Chondrocyte (in vitro differentiated cells): ENCODE results near the gene PRTG. TPM values are rescaled to one million over a fixed set of nuclear protein-coding genes. Genes with fewer than 3 reads are reported as not detected.

Experiments used
- DNase-seq: peaks from one replicate; pipeline ENCODE4 v3.0.0; 2021; ENCODE audit warnings: mixed read lengths, low spot score
- H3K27ac Mint-ChIP-seq: one replicate; pipeline ENCODE4 v1.8.0; 2021; ENCODE audit warnings: mild to moderate bottlenecking, moderate library complexity, mixed read lengths; ENCODE audit not compliant: unreplicated experiment
- H3K27me3 Mint-ChIP-seq: 2 replicates; pipeline ENCODE4 v1.8.0; 2021; ENCODE audit warnings: low read depth, mixed read lengths
- H3K36me3 Mint-ChIP-seq: 2 replicates; pipeline ENCODE4 v1.8.0; 2021; ENCODE audit warnings: low read depth, mixed read lengths
- H3K4me1 Mint-ChIP-seq: 2 replicates; pipeline ENCODE4 v1.8.0; 2021; ENCODE audit warnings: low read depth, mild to moderate bottlenecking, mixed read lengths
- H3K4me3 Mint-ChIP-seq: one replicate; pipeline ENCODE4 v1.8.0; 2021; ENCODE audit warnings: mild to moderate bottlenecking, moderate library complexity, mixed read lengths; ENCODE audit not compliant: unreplicated experiment
- H3K9me3 Mint-ChIP-seq: 2 replicates; pipeline ENCODE4 v1.8.0; 2021; ENCODE audit warnings: low read depth, mixed read lengths
- CTCF ChIP-seq: fragments of 200-600 bp; sonication (generic); IDR thresholded peaks from 2 replicates; pipeline ENCODE4 v1.5.0; 2021; ENCODE audit warnings: antibody characterized with exemption, mild to moderate bottlenecking, moderate library complexity
- total RNA-seq: library from RNA; stranded (reverse); gene quantifications from 3 replicates; pipeline ENCODE4 v1.2.1, GENCODE V29; 2021

PRTG gene
- total RNA-seq, 1 donor from 2014 or later: 3.1 TPM

- peak; percentile 83 for TF ChIP-seq CTCF
- Mint-ChIP-seq H3K27me3 (no peaks in the 10 kb centered on the region), H3K27ac (no peak overlapping the region), H3K4me1 (no peaks in the 10 kb centered on the region), H3K36me3 (no peaks in the 10 kb centered on the region), H3K4me3 (no peak overlapping the region), H3K9me3 (no peaks in the 10 kb centered on the region)
- DNase-seq: no peak
Observed at GRCh38 chr15:55774113-55774970, 31.4 kb upstream of the PRTG start.

GRCh38 chr15:55770806-55771205 is 27.9 kb upstream of the PRTG start:
- TF ChIP-seq CTCF: no peak
- Mint-ChIP-seq H3K36me3 (no peaks in the 10 kb centered on the region), H3K9me3 (no peaks in the 10 kb centered on the region), H3K4me1 (no peaks in the 10 kb centered on the region), H3K4me3 (no peak overlapping the region), H3K27ac (no peak overlapping the region), H3K27me3 (no peaks in the 10 kb centered on the region)
- DNase-seq: no peak

GRCh38 chr15:55770261-55770660 is 27.3 kb upstream of the PRTG start:
- no peaks in the 10 kb centered on the region for H3K9me3 Mint-ChIP-seq
- DNase-seq: no peak
- no peaks in the 10 kb centered on the region for H3K4me1 Mint-ChIP-seq
- no peaks in the 10 kb centered on the region for H3K36me3 Mint-ChIP-seq
- no peak overlapping the region for H3K4me3 Mint-ChIP-seq
- H3K27me3 Mint-ChIP-seq: no peaks in the 10 kb centered on the region
- no peak for TF ChIP-seq CTCF
- H3K27ac Mint-ChIP-seq: no peak overlapping the region

GRCh38 chr15:55768670-55769185 is 25.8 kb upstream of the PRTG start:
- H3K4me3 Mint-ChIP-seq: no peak overlapping the region
- TF ChIP-seq CTCF: no peak
- no peaks in the 10 kb centered on the region for H3K27me3 Mint-ChIP-seq
- H3K4me1 Mint-ChIP-seq: no peaks in the 10 kb centered on the region
- H3K9me3 Mint-ChIP-seq: no peaks in the 10 kb centered on the region
- H3K36me3 Mint-ChIP-seq: no peaks in the 10 kb centered on the region
- DNase-seq: no peak
- H3K27ac Mint-ChIP-seq: no peak overlapping the region

GRCh38 chr15:55766676-55767075 is 23.7 kb upstream of the PRTG start:
- no peak overlapping the region for H3K27ac Mint-ChIP-seq
- no peak overlapping the region for H3K4me3 Mint-ChIP-seq
- H3K36me3 Mint-ChIP-seq: no peaks in the 10 kb centered on the region
- TF ChIP-seq CTCF: no peak
- DNase-seq: no peak
- H3K9me3 Mint-ChIP-seq: no peaks in the 10 kb centered on the region
- no peaks in the 10 kb centered on the region for H3K4me1 Mint-ChIP-seq
- H3K27me3 Mint-ChIP-seq: no peaks in the 10 kb centered on the region
